Colonic mucosa (tissue), 4 donors: ENCODE measurements around the gene BANK1. TPM values are rescaled to one million over a fixed set of nuclear protein-coding genes. Genes with fewer than 3 reads are reported as not detected.

Experiments used
- DNase-seq: peaks from one replicate; pipeline ENCODE4 v3.0.0-alpha.2; 2020
- H3K27ac ChIP-seq: fragments of 200-600 bp; one replicate; pipeline ENCODE4 v1.8.0; 2021
- H3K27me3 ChIP-seq: fragments of 200-600 bp; one replicate; pipeline ENCODE4 v1.8.0; 2021
- H3K36me3 ChIP-seq: fragments of 200-600 bp; one replicate; pipeline ENCODE4 v1.8.0; 2021
- H3K4me1 ChIP-seq: fragments of 200-600 bp; one replicate; pipeline ENCODE4 v1.8.0; 2021; ENCODE audit warnings: mild to moderate bottlenecking
- H3K4me3 ChIP-seq: fragments of 200-600 bp; one replicate; pipeline ENCODE4 v1.8.0; 2021
- H3K9ac ChIP-seq, 2 donors: one replicate each; pipeline ENCODE4 v1.7.0; 2013; ENCODE audit warnings: control low read depth in 2 of 2, low read depth in 2 of 2, low read length in 2 of 2
- H3K9me3 ChIP-seq: fragments of 200-600 bp; one replicate; pipeline ENCODE4 v1.8.0; 2021
- CTCF ChIP-seq: fragments of 200-600 bp; IDR thresholded peaks from one replicate; pipeline ENCODE4 v1.8.0; 2022; ENCODE audit warnings: antibody characterized with exemption, mild to moderate bottlenecking
- intact Hi-C: fragments of 100-400 bp; cut with DNase I; formaldehyde crosslinking; loops from one replicate; pipeline ENCODE4 v1.14.1; 2022
- total RNA-seq, 2 donors: library from RNA; stranded (reverse); fragmentation: NEBNext Ultra II Directional in 1 of 2; extraction: Animal tissue kit (Norgen Biotek cat#: 25700) in 1 of 2; gene quantifications; one replicate each; pipeline ENCODE4 v1.2.1, GENCODE V29; 2021
- donor health status: healthy.
- donor health status: DM: no; HTN: no; CAD: no.
- donor health status: DM: no; HTN: no; CAD: no.

The BANK1 gene
- total RNA-seq, 2 donors from 2014 or later, result 0.82 to 1.2 TPM

- no peaks in the 10 kb centered on the region for H3K27me3 ChIP-seq
- intact Hi-C loops, result no loop called here
- H3K27ac ChIP-seq, result no peak overlapping the region
- H3K4me3 ChIP-seq, result no peak overlapping the region
- H3K9ac ChIP-seq, result no peak overlapping the region
- no peaks in the 10 kb centered on the region for H3K4me1 ChIP-seq
- H3K36me3 ChIP-seq, result no peaks in the 10 kb centered on the region
- no peaks in the 10 kb centered on the region for H3K9me3 ChIP-seq
- TF ChIP-seq CTCF, result no peak
- DNase-seq, result no peak
Observed at GRCh38 chr4:102091656-102092055, 301.1 kb downstream of the BANK1 start.

DNA sequence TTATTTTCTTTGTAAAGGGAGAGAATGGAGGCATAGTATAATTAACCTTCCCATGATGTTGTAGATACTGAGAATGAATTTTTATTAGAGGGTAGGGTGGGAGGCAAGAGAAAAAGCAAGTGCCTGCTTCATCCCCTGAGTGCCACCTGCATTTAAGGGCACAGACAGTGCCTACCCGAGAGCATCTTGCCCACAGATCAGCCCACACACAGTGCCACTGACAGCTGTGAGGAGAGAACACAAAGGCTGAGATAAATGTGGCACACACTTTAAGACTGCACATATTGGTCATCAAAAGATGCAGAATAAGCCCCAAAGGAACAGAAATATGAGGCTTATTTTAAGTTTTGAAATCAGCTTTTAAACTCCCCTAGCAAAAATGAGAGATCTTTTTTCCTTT lies 304.0 kb downstream of the BANK1 start:
- intact Hi-C loops, result no loop called here
- DNase-seq, result no peak
- TF ChIP-seq CTCF, result no peak
- Histone ChIP-seq H3K9ac (no peak overlapping the region), H3K4me1 (no peaks in the 10 kb centered on the region), H3K27ac (no peak overlapping the region), H3K9me3 (no peaks in the 10 kb centered on the region), H3K36me3 (no peaks in the 10 kb centered on the region), H3K27me3 (no peaks in the 10 kb centered on the region), H3K4me3 (no peak overlapping the region)

GRCh38 chr4:102103368-102103767 lies 312.8 kb downstream of the BANK1 start:
- Histone ChIP-seq H3K36me3 (no peaks in the 10 kb centered on the region), H3K27me3 (no peaks in the 10 kb centered on the region), H3K9me3 (no peaks in the 10 kb centered on the region), H3K27ac (no peak overlapping the region), H3K4me1 (no peaks in the 10 kb centered on the region), H3K4me3 (no peak overlapping the region), H3K9ac (no peak overlapping the region)
- TF ChIP-seq CTCF, result no peak
- DNase-seq, result no peak
- intact Hi-C loops, result no loop called here

GRCh38 chr4:102104278-102104677 lies 313.7 kb downstream of the BANK1 start:
- TF ChIP-seq CTCF, result no peak
- Histone ChIP-seq H3K27ac (no peak overlapping the region), H3K9me3 (no peaks in the 10 kb centered on the region), H3K4me1 (no peaks in the 10 kb centered on the region), H3K27me3 (no peaks in the 10 kb centered on the region), H3K4me3 (no peak overlapping the region), H3K9ac (no peak overlapping the region), H3K36me3 (no peaks in the 10 kb centered on the region)
- no peak for DNase-seq
- intact Hi-C loops, result no loop called here

DNA sequence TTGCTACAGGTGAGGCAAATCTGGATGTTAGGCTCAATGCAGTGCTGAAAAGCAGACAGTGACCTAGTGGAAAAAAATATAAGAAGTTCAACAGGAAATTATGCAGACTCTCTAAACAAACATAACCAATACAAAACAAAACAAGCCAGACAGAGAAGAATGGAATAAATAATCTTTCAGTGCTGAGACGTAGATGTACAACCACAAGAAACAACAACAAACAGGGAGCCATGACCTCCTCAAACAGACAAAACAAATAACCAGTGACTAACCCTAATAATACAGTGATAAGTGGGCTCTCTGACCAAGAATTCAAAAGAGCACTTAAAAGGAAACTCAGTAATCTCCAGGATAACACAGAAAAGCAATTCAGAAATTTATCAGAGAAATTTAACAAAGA lies 315.5 kb downstream of the BANK1 start:
- Histone ChIP-seq H3K27ac (no peak overlapping the region), H3K27me3 (no peaks in the 10 kb centered on the region), H3K9ac (no peak overlapping the region), H3K9me3 (no peaks in the 10 kb centered on the region), H3K4me1 (no peaks in the 10 kb centered on the region), H3K4me3 (no peak overlapping the region), H3K36me3 (no peaks in the 10 kb centered on the region)
- intact Hi-C loops, result no loop called here
- DNase-seq, result no peak
- TF ChIP-seq CTCF, result no peak

- H3K27ac ChIP-seq, result no peak overlapping the region
- H3K9me3 ChIP-seq, result no peaks in the 10 kb centered on the region
- no peaks in the 10 kb centered on the region for H3K36me3 ChIP-seq
- no peaks in the 10 kb centered on the region for H3K27me3 ChIP-seq
- H3K9ac ChIP-seq, result no peak overlapping the region
- no peaks in the 10 kb centered on the region for H3K4me1 ChIP-seq
- no peak for DNase-seq
- TF ChIP-seq CTCF, result no peak
- no peak overlapping the region for H3K4me3 ChIP-seq
- intact Hi-C loops, result no loop called here
Observed at GRCh38 chr4:102114118-102114630, 323.6 kb downstream of the BANK1 start.
